ENCODE results near the gene NTSR1. TPM values are rescaled to one million over a fixed set of nuclear protein-coding genes. Genes with fewer than 3 reads are reported as not detected.

The NTSR1 gene
- total RNA-seq, 4 donors from 2014 or later, result 0.76 TPM; not detected in 3

- Histone ChIP-seq H3K27me3 (no peaks in the 10 kb centered on the region), H3K4me1 (peaks cover under 1 to 24% (median 10%) of the 10 kb centered on the region in 4 donors), H3K36me3 (peaks cover 0 to 23% (median 0%) of the 10 kb centered on the region in 3 donors)
Measured at GRCh38 chr20:62799036-62799435, 90.4 kb downstream of the NTSR1 start.

GRCh38 chr20:62799459-62799858 is 90.8 kb downstream of the NTSR1 start:
- Histone ChIP-seq H3K27me3 (no peaks in the 10 kb centered on the region), H3K4me3 (no peak overlapping the region), H3K27ac (peak overlapping the region in 1 of 4 donors; percentile 13), H3K4me1 (peaks cover 3 to 28% (median 11%) of the 10 kb centered on the region in 4 donors), H3K36me3 (peaks cover 0 to 23% (median 0%) of the 10 kb centered on the region in 3 donors), H3K9me3 (no peaks in the 10 kb centered on the region)
- DNase-seq, result no peak
- TF ChIP-seq CTCF (IDR thresholded peaks at IDR 0.05) (no peak), POLR2A (IDR thresholded peaks at IDR 0.05) (no peak)

More at GRCh38 chr20:62799036-62799435, 90.4 kb downstream of the NTSR1 start:
- DNase-seq, result no peak
- no peaks in the 10 kb centered on the region for H3K9me3 ChIP-seq
- H3K4me3 ChIP-seq, result no peak overlapping the region
- no peak for TF ChIP-seq POLR2A (IDR thresholded peaks at IDR 0.05)
- no peak for TF ChIP-seq CTCF (IDR thresholded peaks at IDR 0.05)
- H3K27ac ChIP-seq, result peak overlapping the region in 2 of 4 donors; percentile 38 to 98

GRCh38 chr20:62799873-62800272 is 91.2 kb downstream of the NTSR1 start:
- Histone ChIP-seq H3K4me3 (no peak overlapping the region), H3K9me3 (no peaks in the 10 kb centered on the region), H3K27me3 (no peaks in the 10 kb centered on the region), H3K4me1 (peaks cover 3 to 28% (median 9%) of the 10 kb centered on the region in 4 donors), H3K27ac (no peak overlapping the region), H3K36me3 (peaks cover 0 to 23% (median 0%) of the 10 kb centered on the region in 3 donors)
- TF ChIP-seq POLR2A (IDR thresholded peaks at IDR 0.05) (no peak), CTCF (IDR thresholded peaks at IDR 0.05) (no peak)
- no peak for DNase-seq

- Histone ChIP-seq H3K4me3 (no peak overlapping the region), H3K27ac (no peak overlapping the region), H3K9me3 (no peaks in the 10 kb centered on the region), H3K36me3 (peaks cover 0 to 23% (median 0%) of the 10 kb centered on the region in 3 donors), H3K27me3 (no peaks in the 10 kb centered on the region), H3K4me1 (peaks cover 3 to 29% (median 10%) of the 10 kb centered on the region in 4 donors)
- DNase-seq, result no peak
- TF ChIP-seq CTCF (IDR thresholded peaks at IDR 0.05), result no peak
- TF ChIP-seq POLR2A (IDR thresholded peaks at IDR 0.05), result no peak
Measured at GRCh38 chr20:62800314-62801259, 92.0 kb downstream of the NTSR1 start.

- Histone ChIP-seq H3K36me3 (peaks cover 0 to 23% (median 0%) of the 10 kb centered on the region in 3 donors), H3K27ac (no peak overlapping the region), H3K9me3 (no peaks in the 10 kb centered on the region), H3K4me1 (peaks cover 3 to 38% (median 19%) of the 10 kb centered on the region in 4 donors), H3K27me3 (no peaks in the 10 kb centered on the region), H3K4me3 (no peak overlapping the region)
- DNase-seq, result no peak
- no peak for TF ChIP-seq CTCF (IDR thresholded peaks at IDR 0.05)
Measured at GRCh38 chr20:62801284-62802010, 92.8 kb downstream of the NTSR1 start.

Measured in Peyer's patch (tissue), 4 donors.